ENCODE data around the gene MTCL3.
A peak's percentile ranks its signal among the peaks of the same experiment; 100 is the strongest.
"Not testable (repeated sequence)": the region's sequence is repeated elsewhere in the genome, so short reads cannot be mapped to it uniquely, and the experiment has no call there.

MTCL3 gene

GRCh38 chr6:127453845-127454619 lies 65.1 kb downstream of the MTCL3 start:
- H3K4me3 ChIP-seq (ENCODE audit: low read length): no peak overlapping the region
- H3K9me3 ChIP-seq (ENCODE audit: control insufficient read depth, low read length): no peaks in the 10 kb centered on the region
- intact Hi-C loops (cut with DNase I): no loop called here
- ATAC-seq (no peak), DNase-seq (no peak)
- H3K27me3 ChIP-seq (ENCODE audit: control insufficient read depth, insufficient read depth): no peaks in the 10 kb centered on the region
- no peak overlapping the region for H3K27ac ChIP-seq (ENCODE audit: low read length)
- peaks cover 1% of the 10 kb centered on the region for H3K4me1 ChIP-seq (ENCODE audit: control insufficient read depth, insufficient read depth, low read length)
- 76% methylated on average over 2 of the region's 2 CpGs for WGBS

GRCh38 chr6:127452803-127453202 lies 66.3 kb downstream of the MTCL3 start:
- DNase-seq: no peak
- no peak for ATAC-seq
- Histone ChIP-seq H3K4me1 (ENCODE audit: control insufficient read depth, insufficient read depth, low read length) (no peaks in the 10 kb centered on the region), H3K4me3 (ENCODE audit: low read length) (no peak overlapping the region), H3K27ac (ENCODE audit: low read length) (no peak overlapping the region), H3K27me3 (ENCODE audit: control insufficient read depth, insufficient read depth) (no peaks in the 10 kb centered on the region), H3K9me3 (ENCODE audit: control insufficient read depth, low read length) (no peaks in the 10 kb centered on the region)
- intact Hi-C loops (cut with DNase I): no loop called here

- intact Hi-C loops (cut with DNase I): no loop called here
- WGBS: 88% methylated on average over 3 of the region's 3 CpGs
- Histone ChIP-seq H3K27me3 (ENCODE audit: control insufficient read depth, insufficient read depth) (no peaks in the 10 kb centered on the region), H3K9me3 (ENCODE audit: control insufficient read depth, low read length) (no peaks in the 10 kb centered on the region), H3K4me1 (ENCODE audit: control insufficient read depth, insufficient read depth, low read length) (no peaks in the 10 kb centered on the region), H3K27ac (ENCODE audit: low read length) (no peak overlapping the region), H3K4me3 (ENCODE audit: low read length) (no peak overlapping the region)
- DNase-seq (no peak), ATAC-seq (no peak)
Observed at GRCh38 chr6:127451388-127451787, 67.7 kb downstream of the MTCL3 start.

- no peaks in the 10 kb centered on the region for H3K27me3 ChIP-seq (ENCODE audit: control insufficient read depth, insufficient read depth)
- no peaks in the 10 kb centered on the region for H3K9me3 ChIP-seq (ENCODE audit: control insufficient read depth, low read length)
- no peak overlapping the region for H3K27ac ChIP-seq (ENCODE audit: low read length)
- no peak for DNase-seq
- no peak overlapping the region for H3K4me3 ChIP-seq (ENCODE audit: low read length)
- ATAC-seq: no peak
- H3K4me1 ChIP-seq (ENCODE audit: control insufficient read depth, insufficient read depth, low read length): no peaks in the 10 kb centered on the region
- intact Hi-C loops (cut with DNase I): no loop called here
Observed at GRCh38 chr6:127447780-127448179, 71.4 kb downstream of the MTCL3 start.

- no peak overlapping the region for H3K27ac ChIP-seq (ENCODE audit: low read length)
- WGBS: 88% methylated on average over 7 of the region's 7 CpGs
- H3K27me3 ChIP-seq (ENCODE audit: control insufficient read depth, insufficient read depth): no peaks in the 10 kb centered on the region
- ATAC-seq (no peak), DNase-seq (no peak)
- H3K9me3 ChIP-seq (ENCODE audit: control insufficient read depth, low read length): no peaks in the 10 kb centered on the region
- no peak overlapping the region for H3K4me3 ChIP-seq (ENCODE audit: low read length)
- intact Hi-C loops (cut with DNase I): no loop called here
- H3K4me1 ChIP-seq (ENCODE audit: control insufficient read depth, insufficient read depth, low read length): no peaks in the 10 kb centered on the region
Observed at GRCh38 chr6:127446356-127446755, 72.8 kb downstream of the MTCL3 start.

- no peaks in the 10 kb centered on the region for H3K27me3 ChIP-seq (ENCODE audit: control insufficient read depth, insufficient read depth)
- DNase-seq (no peak), ATAC-seq (no peak)
- H3K4me1 ChIP-seq (ENCODE audit: control insufficient read depth, insufficient read depth, low read length): no peaks in the 10 kb centered on the region
- no peaks in the 10 kb centered on the region for H3K9me3 ChIP-seq (ENCODE audit: control insufficient read depth, low read length)
- no peak overlapping the region for H3K27ac ChIP-seq (ENCODE audit: low read length)
- intact Hi-C loops (cut with DNase I): no loop called here
- 74% methylated on average over 1 of the region's 1 CpG for WGBS
- H3K4me3 ChIP-seq (ENCODE audit: low read length): no peak overlapping the region
Observed at GRCh38 chr6:127441881-127442280, 77.3 kb downstream of the MTCL3 start.

- no peak overlapping the region for H3K27ac ChIP-seq (ENCODE audit: low read length)
- WGBS: 23% methylated on average over 2 of the region's 2 CpGs
- H3K9me3 ChIP-seq (ENCODE audit: control insufficient read depth, low read length): no peaks in the 10 kb centered on the region
- no peak overlapping the region for H3K4me3 ChIP-seq (ENCODE audit: low read length)
- no peaks in the 10 kb centered on the region for H3K4me1 ChIP-seq (ENCODE audit: control insufficient read depth, insufficient read depth, low read length)
- no peaks in the 10 kb centered on the region for H3K27me3 ChIP-seq (ENCODE audit: control insufficient read depth, insufficient read depth)
- DNase-seq (no peak), ATAC-seq (no peak)
- intact Hi-C loops (cut with DNase I): no loop called here
Observed at GRCh38 chr6:127439718-127440117, 79.4 kb downstream of the MTCL3 start.

- ATAC-seq: peak in 1 of 2 donors; percentile 62
- WGBS: 55% methylated on average over 3 of the region's 3 CpGs
Observed at GRCh38 chr6:127436578-127437110, 82.5 kb downstream of the MTCL3 start.

GRCh38 chr6:127435626-127436220 lies 83.4 kb downstream of the MTCL3 start:
- no peaks in the 10 kb centered on the region for H3K9me3 ChIP-seq (ENCODE audit: control insufficient read depth, low read length)
- intact Hi-C loops (cut with DNase I): no loop called here
- no peak for DNase-seq
- H3K4me1 ChIP-seq (ENCODE audit: control insufficient read depth, insufficient read depth, low read length): no peaks in the 10 kb centered on the region
- H3K27me3 ChIP-seq (ENCODE audit: control insufficient read depth, insufficient read depth): no peaks in the 10 kb centered on the region
- no peak overlapping the region for H3K27ac ChIP-seq (ENCODE audit: low read length)
- H3K4me3 ChIP-seq (ENCODE audit: low read length): no peak overlapping the region
- 76% methylated on average over 7 of the region's 7 CpGs for WGBS
- ATAC-seq: no peak

More at GRCh38 chr6:127436578-127437110, 82.5 kb downstream of the MTCL3 start:
- no peak overlapping the region for H3K4me3 ChIP-seq (ENCODE audit: low read length)
- no peak overlapping the region for H3K27ac ChIP-seq (ENCODE audit: low read length)
- no peaks in the 10 kb centered on the region for H3K27me3 ChIP-seq (ENCODE audit: control insufficient read depth, insufficient read depth)
- H3K9me3 ChIP-seq (ENCODE audit: control insufficient read depth, low read length): no peaks in the 10 kb centered on the region
- no peak for DNase-seq
- intact Hi-C loops (cut with DNase I): no loop called here
- no peaks in the 10 kb centered on the region for H3K4me1 ChIP-seq (ENCODE audit: control insufficient read depth, insufficient read depth, low read length)

- intact Hi-C loops (cut with DNase I): no loop called here
- H3K27me3 ChIP-seq (ENCODE audit: control insufficient read depth, insufficient read depth): no peaks in the 10 kb centered on the region
- no peaks in the 10 kb centered on the region for H3K9me3 ChIP-seq (ENCODE audit: control insufficient read depth, low read length)
- no peak overlapping the region for H3K27ac ChIP-seq (ENCODE audit: low read length)
- no peak overlapping the region for H3K4me3 ChIP-seq (ENCODE audit: low read length)
- ATAC-seq: no peak
- no peak for DNase-seq
- no peaks in the 10 kb centered on the region for H3K4me1 ChIP-seq (ENCODE audit: control insufficient read depth, insufficient read depth, low read length)
Observed at GRCh38 chr6:127434651-127435050, 84.5 kb downstream of the MTCL3 start.

- not testable (repeated sequence) for H3K4me3 ChIP-seq (ENCODE audit: low read length); H3K9me3 ChIP-seq (ENCODE audit: control insufficient read depth, low read length); ATAC-seq; H3K4me1 ChIP-seq (ENCODE audit: control insufficient read depth, insufficient read depth, low read length); H3K27me3 ChIP-seq (ENCODE audit: control insufficient read depth, insufficient read depth); DNase-seq; H3K27ac ChIP-seq (ENCODE audit: low read length)
- WGBS: 88% methylated on average over 9 of the region's 9 CpGs
- intact Hi-C loops (cut with DNase I): loop anchor here in 1 of 4 donors (10.0 kb wide), 1 partner anchor 124 kb away; no protein-coding TSS in a partner anchor
Observed at GRCh38 chr6:127428562-127428961, 90.6 kb downstream of the MTCL3 start.
